Right ventricle myocardium inferior (tissue), 1 donor: Measurements from ENCODE around the gene TAS1R2. TPM values are rescaled to one million over a fixed set of nuclear protein-coding genes. Genes with fewer than 3 reads are reported as not detected.

Experiments used
- ATAC-seq: fragments of 200-7000 bp; cut with Tn5 transposase; one replicate; pipeline ENCODE4 v1.9.1; 2020; ENCODE audit warnings: mild to moderate bottlenecking, moderate library complexity
- DNase-seq: peaks from one replicate; pipeline ENCODE4 v3.0.0; 2021; ENCODE audit errors: missing footprints
- intact Hi-C: fragments of 100-400 bp; cut with DNase I; formaldehyde crosslinking; loops from one replicate; pipeline ENCODE4 v1.11.0; 2022
- microRNA-seq: library from miRNA; unstranded; fragments of <30 nt; microRNA quantifications from one replicate; pipeline ENCODE4 v1.2.0, GENCODE V29; 2020
- total RNA-seq: library from RNA; stranded (reverse); fragmentation: NEBNext Ultra II Directional; extraction: Animal tissue kit (Norgen Biotek cat#: 25700); gene quantifications from one replicate; pipeline ENCODE4 v1.2.1, GENCODE V29; 2021
- donor health status: DM: no; HTN: yes; CAD: no; lungs with severe emphysema.

The TAS1R2 gene
- total RNA-seq, 1 donor from 2014 or later: not detected

DNA sequence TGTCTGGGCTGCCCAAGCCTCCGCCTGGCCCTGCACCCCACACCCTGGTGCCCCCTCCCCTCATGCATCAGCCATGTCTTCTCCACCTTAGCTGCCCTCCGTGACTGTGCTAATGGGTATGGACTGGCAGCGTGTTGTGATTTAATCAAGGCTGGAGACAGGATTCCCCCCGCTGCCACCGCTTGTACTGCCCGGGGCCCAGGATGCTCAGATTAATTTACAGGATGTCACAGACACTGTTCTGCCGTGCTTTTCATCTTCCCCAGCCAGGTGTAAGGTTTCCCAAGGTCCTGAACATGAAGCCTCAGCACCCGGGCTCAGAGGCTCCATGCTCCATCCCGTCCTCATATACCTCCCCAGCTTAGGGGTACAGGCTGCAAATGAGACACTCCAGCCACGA is 66.3 kb downstream of the TAS1R2 start:
- intact Hi-C loops: no loop called here
- DNase-seq: no peak
- no peak for ATAC-seq

DNA sequence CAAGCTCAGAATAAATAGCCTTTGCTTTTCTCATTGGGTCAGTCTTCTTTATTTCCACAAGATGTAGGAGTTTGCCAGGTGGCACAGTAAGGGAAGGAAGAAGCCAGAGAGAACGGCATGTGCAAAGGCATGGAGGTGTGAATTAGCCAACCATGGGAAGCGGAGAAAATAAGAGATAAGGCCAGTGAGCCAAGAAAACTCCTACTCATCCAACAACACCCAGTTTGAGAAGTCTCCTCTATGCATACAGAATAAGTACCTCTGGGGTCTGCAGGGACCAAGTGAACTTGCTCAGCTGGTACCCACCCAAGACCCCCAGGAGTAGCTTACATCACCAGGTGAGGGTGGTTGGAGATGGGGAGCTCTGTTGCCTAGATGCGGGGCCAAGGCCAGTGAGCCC is 66.7 kb downstream of the TAS1R2 start:
- DNase-seq (no peak), ATAC-seq (no peak)
- intact Hi-C loops: no loop called here

Small RNA genes lying within 50 kb of the gene (microRNA-seq; reads per million reads assigned to microRNA genes)
- gene MIR1290 (not detected), gene MIR4695 (not detected)

Other genes starting within 250 kb of the TAS1R2 start
- gene PAX7, start 228.8 kb downstream of the TAS1R2 start, total RNA-seq: not detected
- 31.2 TPM for gene ALDH4A1, start 42.9 kb upstream of the TAS1R2 start, total RNA-seq
- gene IFFO2, start 97.0 kb upstream of the TAS1R2 start, total RNA-seq: 5.2 TPM